GM21619 (cell line): ENCODE results near the gene MYO3B.
"Not testable (repeated sequence)": the region's sequence is repeated elsewhere in the genome, so short reads cannot be mapped to it uniquely, and the experiment has no call there.

Source experiments
- ATAC-seq: cut with Tn5 transposase; IDR thresholded peaks from one replicate; pipeline ENCODE4 v1.9.1; 2021; ENCODE audit not compliant: unreplicated experiment

The MYO3B gene

GRCh38 chr2:170401187-170401586 is 223.2 kb downstream of the MYO3B start:
- ATAC-seq, result no peak

- ATAC-seq, result peak; percentile 48
These were observed 226.9 kb downstream of the MYO3B start for GRCh38 chr2:170404846-170405245.

DNA sequence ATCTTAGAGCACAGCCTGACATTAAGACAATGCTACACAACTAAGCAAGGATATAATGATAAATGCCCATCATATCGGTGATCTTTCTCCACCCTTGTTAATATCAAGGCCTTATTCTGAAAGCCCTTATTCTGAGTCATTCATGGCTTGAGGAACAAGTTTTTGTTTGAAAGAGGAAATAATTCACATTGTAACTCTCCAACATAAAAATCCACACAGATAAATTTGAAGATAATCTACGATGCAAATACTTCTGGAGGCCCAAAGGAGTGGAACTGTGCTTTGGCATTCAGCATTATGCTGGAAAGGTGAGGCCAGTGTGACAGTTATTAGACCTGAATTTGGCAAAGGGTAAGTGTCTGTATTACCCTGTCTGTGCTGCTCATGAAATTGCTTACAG is 227.4 kb downstream of the MYO3B start:
- no peak for ATAC-seq

DNA sequence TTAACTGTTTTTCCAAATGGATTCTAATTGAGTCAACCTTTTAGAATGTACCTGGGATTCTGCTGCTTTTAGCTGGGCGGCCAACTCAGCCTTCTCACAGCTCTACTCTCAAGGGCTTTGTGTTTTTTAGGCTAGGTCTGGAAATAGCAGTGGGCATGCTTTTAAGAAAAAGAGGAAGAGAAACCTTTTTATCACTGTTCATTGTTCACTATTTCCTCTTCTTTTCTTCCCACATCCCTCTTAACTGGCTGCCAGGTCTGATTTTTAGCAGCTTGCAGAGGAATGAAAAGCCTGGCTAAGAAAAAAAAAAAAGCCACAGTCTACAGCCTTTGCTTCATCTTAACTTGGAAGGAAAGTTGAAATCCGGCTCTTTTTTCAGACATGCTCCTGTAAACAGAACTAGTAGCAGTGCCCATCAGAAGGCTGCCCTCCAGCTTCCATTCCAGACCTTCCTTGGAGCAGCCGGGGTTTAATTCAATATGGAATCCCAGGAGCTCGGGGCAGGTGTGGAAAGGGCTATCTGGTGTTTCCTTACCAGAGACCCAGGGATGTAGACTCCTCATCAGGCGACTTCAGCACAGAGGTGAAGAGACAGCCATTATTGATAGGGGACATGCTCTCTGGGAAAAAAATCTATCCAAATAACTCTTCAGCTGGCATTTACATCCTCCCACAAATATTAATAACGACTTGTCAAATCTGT is 230.7 kb downstream of the MYO3B start:
- peak; percentile 58 for ATAC-seq

DNA sequence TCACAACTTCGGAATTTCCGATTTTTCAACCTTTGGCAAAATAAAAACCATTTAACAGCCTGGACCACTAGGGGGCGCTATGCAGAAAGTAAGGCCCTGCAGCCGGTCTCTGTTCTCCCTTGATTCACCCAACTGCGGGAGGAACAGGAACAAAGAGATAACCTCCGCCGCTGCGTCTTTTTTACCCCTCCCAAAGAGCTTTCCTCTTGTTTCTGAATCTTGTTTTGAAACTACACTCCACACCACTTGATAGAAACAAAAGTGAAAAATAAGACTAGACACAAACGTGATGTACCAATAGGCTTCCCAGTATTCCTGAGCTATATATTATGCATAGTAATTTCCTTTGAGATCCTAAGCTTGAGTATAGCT is 231.2 kb downstream of the MYO3B start:
- ATAC-seq, result no peak

DNA sequence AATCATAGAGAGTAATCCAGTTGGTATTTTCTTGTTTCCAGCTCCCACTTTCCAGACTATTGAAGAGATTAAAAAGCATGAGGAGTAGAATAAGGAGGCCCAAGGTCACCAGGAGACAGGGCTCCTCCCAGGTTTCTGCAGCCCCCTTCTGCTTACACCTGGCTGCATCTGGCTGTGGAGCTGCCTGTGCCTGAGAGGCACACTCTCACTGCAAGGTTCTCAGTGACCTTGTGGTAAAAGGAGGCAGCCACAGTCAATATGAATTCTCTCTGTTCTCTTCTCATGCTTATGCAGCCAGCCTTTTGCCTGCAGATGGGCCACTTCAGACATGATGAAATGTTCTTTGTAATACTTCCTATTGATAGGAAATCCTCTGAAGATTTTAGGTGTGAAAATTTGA is 233.7 kb downstream of the MYO3B start:
- ATAC-seq, result no peak

DNA sequence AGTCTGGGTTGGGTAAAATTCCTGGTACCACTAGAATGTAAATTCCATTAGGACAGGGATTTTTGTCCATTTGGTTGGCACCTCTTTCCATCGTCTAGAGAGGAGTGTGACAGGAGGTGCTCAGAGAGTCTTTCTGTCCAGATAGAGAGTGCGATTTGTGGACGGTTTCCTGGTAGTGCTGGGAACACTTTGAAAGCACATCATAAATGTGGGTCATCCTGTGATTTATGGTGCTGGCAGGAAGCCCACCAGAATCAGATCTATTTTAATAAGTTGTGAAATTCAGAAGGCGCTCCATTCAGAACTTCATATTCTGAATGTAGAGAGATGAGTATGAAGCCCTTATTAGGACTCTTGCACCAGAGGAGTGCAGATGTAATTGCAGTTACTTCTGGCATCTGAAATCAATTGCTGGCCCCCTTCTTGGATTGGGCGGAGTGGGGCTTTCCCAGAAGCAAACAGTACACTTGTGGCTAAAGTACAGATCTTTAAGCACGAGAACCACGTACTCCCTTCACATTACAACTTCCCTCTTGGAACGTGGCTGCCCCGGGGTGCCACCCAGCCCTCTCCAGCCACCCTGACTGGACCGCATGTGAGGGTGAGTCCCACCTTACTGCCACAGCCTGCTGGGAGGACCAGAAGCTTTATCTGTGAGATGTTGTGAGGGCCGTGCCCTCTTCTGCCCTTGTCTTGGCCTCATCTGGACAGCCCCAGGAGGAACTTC is 243.2 kb downstream of the MYO3B start:
- ATAC-seq, result no peak

DNA sequence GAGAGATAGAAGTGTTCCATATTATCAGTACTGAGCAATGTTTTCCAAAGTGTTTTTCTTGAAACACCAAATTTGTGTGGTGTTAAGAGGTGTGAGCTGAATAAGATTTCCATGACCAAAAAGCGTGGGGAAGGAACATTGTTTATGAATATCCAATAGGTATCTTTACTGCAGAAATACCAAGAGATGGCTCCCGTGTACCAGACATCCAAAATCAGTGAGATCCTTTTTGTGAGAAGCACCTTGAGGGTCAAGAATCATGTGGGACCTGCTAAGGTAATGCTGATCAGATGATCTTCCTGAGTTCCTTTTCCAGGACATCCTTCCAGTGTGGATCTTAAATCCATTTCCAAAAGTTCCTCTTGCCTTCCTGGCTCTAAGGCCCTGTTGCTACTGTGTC is 246.0 kb downstream of the MYO3B start:
- no peak for ATAC-seq

GRCh38 chr2:170425281-170425751 is 247.4 kb downstream of the MYO3B start:
- no peak for ATAC-seq

GRCh38 chr2:170428868-170429267 is 250.9 kb downstream of the MYO3B start:
- ATAC-seq, result no peak

GRCh38 chr2:170432823-170433222 is 254.9 kb downstream of the MYO3B start:
- no peak for ATAC-seq

- no peak for ATAC-seq
These were observed 255.5 kb downstream of the MYO3B start for GRCh38 chr2:170433448-170433847.

DNA sequence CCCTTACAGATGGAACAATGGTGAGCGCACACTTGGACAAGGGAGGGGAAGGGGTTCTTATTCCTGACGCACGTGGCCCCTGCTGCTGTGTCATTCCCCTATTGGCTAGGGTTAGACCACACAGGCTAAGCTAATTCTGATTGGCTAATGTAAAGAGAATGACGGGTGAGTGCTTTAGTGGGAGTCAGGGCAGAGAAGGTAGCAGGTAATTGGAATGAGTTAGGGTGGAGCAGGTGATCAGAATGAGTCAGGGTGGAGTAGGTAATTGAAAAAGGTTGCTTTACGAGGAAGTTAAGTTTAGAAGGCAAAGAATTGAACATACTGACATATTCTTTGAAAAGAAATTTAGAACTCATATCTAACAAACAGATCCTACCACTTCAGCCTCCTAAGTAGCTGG is 256.4 kb downstream of the MYO3B start:
- not testable (repeated sequence) for ATAC-seq

DNA sequence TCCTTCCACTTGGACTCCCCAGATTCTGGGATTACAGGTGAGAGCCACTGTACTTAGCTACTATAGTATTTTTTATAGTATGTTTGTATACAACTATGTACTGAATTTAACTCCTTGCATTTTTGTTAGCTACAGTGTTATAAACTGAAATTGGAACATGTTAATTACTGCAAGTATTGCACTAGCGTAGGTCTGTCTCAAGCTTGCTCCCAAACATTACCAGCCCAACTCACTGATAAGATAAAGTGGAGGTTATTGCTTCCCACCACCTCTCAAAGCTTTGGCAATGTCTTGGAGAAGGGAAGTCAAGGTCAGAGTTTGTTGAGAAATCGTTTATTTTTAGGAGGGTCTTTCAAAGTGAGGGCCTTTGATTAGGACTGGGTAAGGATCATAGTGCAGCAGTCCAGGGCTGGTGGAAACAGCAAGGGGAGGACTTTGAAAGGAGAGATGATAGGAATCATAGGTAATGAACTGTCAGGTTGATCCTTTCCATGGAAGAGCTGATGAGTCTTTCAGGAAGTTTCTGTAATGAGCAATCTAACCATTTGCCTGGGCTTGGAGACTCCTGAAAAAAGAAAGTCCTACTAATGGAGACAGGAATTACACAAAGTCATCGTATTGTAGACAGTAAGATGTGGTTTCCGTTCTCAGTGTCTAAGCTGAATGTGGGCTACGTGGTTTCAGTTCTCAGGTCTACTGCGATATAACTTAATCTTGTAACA is 257.1 kb downstream of the MYO3B start:
- ATAC-seq, result peak; percentile 86

DNA sequence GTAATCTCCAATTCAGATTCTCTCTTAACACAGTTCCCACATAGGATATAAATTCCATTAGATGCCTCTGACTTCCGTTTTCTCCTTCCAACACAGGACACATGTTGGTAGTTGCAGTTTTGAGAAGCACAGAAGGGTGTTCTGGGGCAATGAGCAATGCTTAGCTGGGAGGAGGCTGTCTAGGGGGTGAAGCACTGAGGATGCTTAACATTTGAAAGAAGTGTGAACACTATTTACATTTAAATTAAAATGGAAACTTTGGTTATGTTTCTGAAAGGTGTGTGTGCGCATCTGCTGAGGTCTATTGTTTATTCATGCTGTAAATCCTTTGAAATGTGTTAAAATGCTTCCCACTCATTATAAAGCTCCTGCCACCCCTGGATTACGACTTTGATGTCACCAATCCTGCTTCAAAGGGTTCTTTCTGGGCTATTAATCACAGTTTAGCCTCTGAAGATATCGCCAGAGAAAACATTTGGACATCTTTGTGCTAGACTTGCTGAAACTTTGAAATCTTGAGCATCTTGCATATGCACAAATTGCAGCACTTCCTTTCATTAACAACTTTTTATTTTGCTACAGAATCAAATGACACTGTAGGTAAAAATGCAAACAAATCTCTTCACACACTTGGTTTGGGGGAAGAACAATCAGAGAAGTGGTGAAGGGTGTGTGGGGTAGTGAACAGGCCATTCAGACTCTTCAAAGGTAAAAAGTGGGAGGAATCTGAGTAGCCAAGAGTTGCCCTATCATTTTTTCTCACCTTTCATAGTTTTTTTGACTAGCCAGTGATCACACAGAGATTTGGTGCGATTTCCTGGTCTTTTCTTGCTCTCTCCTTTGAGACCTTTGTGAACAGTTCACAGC is 258.4 kb downstream of the MYO3B start:
- ATAC-seq, result no peak

- no peak for ATAC-seq
These were observed 268.1 kb downstream of the MYO3B start for GRCh38 chr2:170446078-170446477.

DNA sequence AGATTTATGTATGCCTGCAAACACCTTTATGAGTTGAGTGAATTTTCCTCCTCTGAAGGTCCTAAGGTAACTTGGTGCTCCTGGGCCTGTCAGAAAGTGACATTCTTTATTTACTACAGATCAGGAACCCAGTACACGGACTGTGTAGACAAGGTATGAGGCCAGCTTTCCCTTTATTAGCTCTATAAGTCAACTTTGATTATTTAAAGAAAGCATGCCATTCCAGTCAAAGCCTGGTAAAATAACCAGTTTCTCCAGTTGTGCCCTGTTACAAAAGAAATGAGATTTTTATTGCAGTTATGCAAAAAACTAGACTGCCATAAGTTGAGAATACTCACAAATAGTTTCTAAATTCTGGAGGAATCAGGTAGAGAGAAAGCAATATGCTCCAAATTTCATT is 271.1 kb downstream of the MYO3B start:
- ATAC-seq, result no peak

- no peak for ATAC-seq
These were observed 276.8 kb downstream of the MYO3B start for GRCh38 chr2:170454471-170455372.

GRCh38 chr2:170455617-170456426 is 277.9 kb downstream of the MYO3B start:
- no peak for ATAC-seq
